OCI-LY1 (cell line): ENCODE measurements around the gene C22orf15.

Experiments used
- H2AFZ ChIP-seq: fragments of 200-600 bp; sonication (generic), shearing (Covaris generic); 2 replicates; pipeline ENCODE4 v1.6.0; 2014; ENCODE audit warnings: antibody characterized with exemption, mild to moderate bottlenecking, low read length
- H3F3A ChIP-seq: fragments of 200-600 bp; sonication (generic), shearing (Covaris generic); 2 replicates; pipeline ENCODE4 v1.6.0; 2014; ENCODE audit warnings: mild to moderate bottlenecking, antibody characterized with exemption, low read length, moderate library complexity; ENCODE audit not compliant: insufficient read depth
- H3K27ac ChIP-seq: fragments of 200-600 bp; sonication (generic); 2 replicates; pipeline ENCODE4 v1.5.1; 2014; ENCODE audit warnings: low read length, mixed run types, mild to moderate bottlenecking, low read depth; ENCODE audit not compliant: poor library complexity, severe bottlenecking
- H3K27me3 ChIP-seq: fragments of 200-600 bp; sonication (generic); 2 replicates; pipeline ENCODE4 v1.6.0; 2014; ENCODE audit warnings: antibody characterized with exemption, mild to moderate bottlenecking, low read length, moderate library complexity; ENCODE audit not compliant: insufficient read depth
- H3K36me3 ChIP-seq: fragments of 200-600 bp; sonication (generic); 2 replicates; pipeline ENCODE4 v1.6.1; 2014; ENCODE audit warnings: mild to moderate bottlenecking, antibody characterized with exemption, low read length, moderate library complexity, mixed read lengths; ENCODE audit not compliant: insufficient read depth
- H3K4me1 ChIP-seq: fragments of 200-600 bp; sonication (generic); 2 replicates; pipeline ENCODE4 v1.5.1; 2014; ENCODE audit warnings: mild to moderate bottlenecking, low read length, moderate library complexity; ENCODE audit not compliant: insufficient read depth, severe bottlenecking
- H3K4me2 ChIP-seq: fragments of 200-600 bp; sonication (generic), shearing (Covaris generic); 2 replicates; pipeline ENCODE4 v1.6.1; 2014; ENCODE audit warnings: low read length
- H3K4me3 ChIP-seq: fragments of 200-600 bp; sonication (generic); 2 replicates; pipeline ENCODE4 v1.5.1; 2014; ENCODE audit warnings: low read length, low read depth, mild to moderate bottlenecking, mixed read lengths; ENCODE audit not compliant: poor library complexity, severe bottlenecking
- H3K79me2 ChIP-seq: fragments of 200-600 bp; shearing (Covaris generic); 2 replicates; pipeline ENCODE4 v1.6.1; 2016; ENCODE audit warnings: mixed run types, low read length, mixed read lengths; ENCODE audit not compliant: insufficient read depth
- H3K9ac ChIP-seq: fragments of 200-600 bp; sonication (generic), shearing (Covaris generic); 2 replicates; pipeline ENCODE4 v1.6.1; 2014; ENCODE audit warnings: mild to moderate bottlenecking, low read length, mixed read lengths
- H3K9me2 ChIP-seq: fragments of 200-600 bp; sonication (generic), shearing (Covaris generic); 2 replicates; pipeline ENCODE4 v1.6.1; 2014; ENCODE audit warnings: low read depth, mild to moderate bottlenecking, low read length, mixed read lengths
- H3K9me3 ChIP-seq: fragments of 200-600 bp; shearing (Covaris generic); 2 replicates; pipeline ENCODE4 v1.6.1; 2014; ENCODE audit warnings: low read length, mixed read lengths
- H4K20me1 ChIP-seq: fragments of 200-600 bp; sonication (generic), shearing (Covaris generic); 2 replicates; pipeline ENCODE4 v1.6.0; 2016; ENCODE audit warnings: mild to moderate bottlenecking, low read length; ENCODE audit not compliant: insufficient read depth
- CTCF ChIP-seq: fragments of 200-600 bp; sonication (generic), shearing (Covaris generic); IDR thresholded peaks from 2 replicates; pipeline ENCODE4 v1.5.1; 2017; ENCODE audit warnings: mild to moderate bottlenecking, antibody characterized with exemption, low read length, moderate library complexity, mixed read lengths
- EZH2 ChIP-seq: fragments of 200-600 bp; sonication (generic), shearing (Covaris generic); IDR thresholded peaks from 2 replicates; pipeline ENCODE4 v1.8.0; 2017; ENCODE audit warnings: borderline replicate concordance, mixed run types, mild to moderate bottlenecking, antibody characterized with exemption, low read length, moderate library complexity, mixed read lengths

C22orf15 gene

GRCh38 chr22:23806837-23807236, 44.0 kb downstream of the C22orf15 start:
- Histone ChIP-seq H4K20me1 (no peaks in the 10 kb centered on the region), H3K4me3 (peak overlapping the region; percentile 75), H3K27me3 (no peaks in the 10 kb centered on the region), H3K79me2 (peaks cover 38% of the 10 kb centered on the region), H3K4me1 (peaks cover 56% of the 10 kb centered on the region), H3K9me2 (no peaks in the 10 kb centered on the region), H3K27ac (peak overlapping the region; percentile 98), H3K36me3 (peaks cover 62% of the 10 kb centered on the region), H3K9ac (peak overlapping the region; percentile 34; the same call in 1 of the 2 replicates), H2AFZ (no peak overlapping the region), H3F3A (no peaks in the 10 kb centered on the region), H3K9me3 (no peaks in the 10 kb centered on the region), H3K4me2 (peak overlapping the region; percentile 97; the same call in 1 of the 2 replicates)
- TF ChIP-seq CTCF (no peak), EZH2 (no peak)

- H3K79me2 ChIP-seq, result peaks cover 32% of the 10 kb centered on the region
- H3K9me3 ChIP-seq, result no peaks in the 10 kb centered on the region
- no peaks in the 10 kb centered on the region for H4K20me1 ChIP-seq
- H3K9ac ChIP-seq, result no peak overlapping the region
- no peak overlapping the region for H3K4me3 ChIP-seq
- no peak overlapping the region for H3K27ac ChIP-seq
- peaks cover under 1% of the 10 kb centered on the region for H3K4me1 ChIP-seq
- peaks cover 76% of the 10 kb centered on the region for H3K36me3 ChIP-seq
- TF ChIP-seq EZH2, result no peak
- no peak for TF ChIP-seq CTCF
- H3K27me3 ChIP-seq, result no peaks in the 10 kb centered on the region
- H3K9me2 ChIP-seq, result no peaks in the 10 kb centered on the region
- no peaks in the 10 kb centered on the region for H3F3A ChIP-seq
- H3K4me2 ChIP-seq, result no peak overlapping the region
- H2AFZ ChIP-seq, result no peak overlapping the region
Measured at GRCh38 chr22:23812378-23812777, 49.6 kb downstream of the C22orf15 start.
